GM19463 (cell line): ENCODE measurements around the gene ETV3L.
"Not testable (repeated sequence)": the region's sequence is repeated elsewhere in the genome, so short reads cannot be mapped to it uniquely, and the experiment has no call there.

Experiments used
- ATAC-seq: cut with Tn5 transposase; IDR thresholded peaks from one replicate; pipeline ENCODE4 v1.9.1; 2021; ENCODE audit warnings: mild to moderate bottlenecking, moderate library complexity; ENCODE audit not compliant: unreplicated experiment

ETV3L gene

GRCh38 chr1:157105988-157106812 lies 6.6 kb upstream of the ETV3L start:
- ATAC-seq: peak; percentile 86

GRCh38 chr1:157105298-157105987 lies 5.8 kb upstream of the ETV3L start:
- ATAC-seq: no peak

- ATAC-seq: no peak
These were observed 5.1 kb upstream of the ETV3L start for GRCh38 chr1:157104598-157105293.

- no peak for ATAC-seq
These were observed 3.7 kb upstream of the ETV3L start for GRCh38 chr1:157103268-157103667.

- no peak for ATAC-seq
These were observed 1.5 kb upstream of the ETV3L start for GRCh38 chr1:157101149-157101548.

GRCh38 chr1:157098987-157099632 lies 498 bp downstream of the ETV3L start:
- ATAC-seq: not testable (repeated sequence)

- ATAC-seq: no peak
These were observed 1.1 kb downstream of the ETV3L start for GRCh38 chr1:157098519-157098918.

GRCh38 chr1:157097692-157098091 lies 1.9 kb downstream of the ETV3L start:
- no peak for ATAC-seq

GRCh38 chr1:157096881-157097280 lies 2.7 kb downstream of the ETV3L start:
- no peak for ATAC-seq

GRCh38 chr1:157095551-157095950 lies 4.1 kb downstream of the ETV3L start:
- ATAC-seq: no peak

GRCh38 chr1:157095091-157095490 lies 4.5 kb downstream of the ETV3L start:
- ATAC-seq: no peak

- no peak for ATAC-seq
These were observed 6.8 kb downstream of the ETV3L start for GRCh38 chr1:157092831-157093230.

GRCh38 chr1:157091668-157092273 lies 7.8 kb downstream of the ETV3L start:
- no peak for ATAC-seq

GRCh38 chr1:157091186-157091585 lies 8.4 kb downstream of the ETV3L start:
- ATAC-seq: no peak

GRCh38 chr1:157090771-157091170 lies 8.8 kb downstream of the ETV3L start:
- no peak for ATAC-seq

- ATAC-seq: no peak
These were observed 9.4 kb downstream of the ETV3L start for GRCh38 chr1:157090196-157090647.

GRCh38 chr1:157089789-157090188 lies 9.8 kb downstream of the ETV3L start:
- no peak for ATAC-seq

- no peak for ATAC-seq
These were observed 11.0 kb downstream of the ETV3L start for GRCh38 chr1:157088607-157089006.

- ATAC-seq: no peak
These were observed 12.6 kb downstream of the ETV3L start for GRCh38 chr1:157087030-157087429.

- ATAC-seq: no peak
These were observed 13.3 kb downstream of the ETV3L start for GRCh38 chr1:157086299-157086698.

- ATAC-seq: no peak
These were observed 14.2 kb downstream of the ETV3L start for GRCh38 chr1:157085421-157085820.
